OCI-LY1 (cell line): ENCODE data around the gene PRM2.
A peak's percentile ranks its signal among the peaks of the same experiment; 100 is the strongest.

Experiments
- H2AFZ ChIP-seq: fragments of 200-600 bp; sonication (generic), shearing (Covaris generic); 2 replicates; pipeline ENCODE4 v1.6.0; 2014; ENCODE audit warnings: antibody characterized with exemption, mild to moderate bottlenecking, low read length
- H3F3A ChIP-seq: fragments of 200-600 bp; sonication (generic), shearing (Covaris generic); 2 replicates; pipeline ENCODE4 v1.6.0; 2014; ENCODE audit warnings: mild to moderate bottlenecking, antibody characterized with exemption, low read length, moderate library complexity; ENCODE audit not compliant: insufficient read depth
- H3K27ac ChIP-seq: fragments of 200-600 bp; sonication (generic); 2 replicates; pipeline ENCODE4 v1.5.1; 2014; ENCODE audit warnings: low read length, mixed run types, mild to moderate bottlenecking, low read depth; ENCODE audit not compliant: poor library complexity, severe bottlenecking
- H3K27me3 ChIP-seq: fragments of 200-600 bp; sonication (generic); 2 replicates; pipeline ENCODE4 v1.6.0; 2014; ENCODE audit warnings: antibody characterized with exemption, mild to moderate bottlenecking, low read length, moderate library complexity; ENCODE audit not compliant: insufficient read depth
- H3K36me3 ChIP-seq: fragments of 200-600 bp; sonication (generic); 2 replicates; pipeline ENCODE4 v1.6.1; 2014; ENCODE audit warnings: mild to moderate bottlenecking, antibody characterized with exemption, low read length, moderate library complexity, mixed read lengths; ENCODE audit not compliant: insufficient read depth
- H3K4me1 ChIP-seq: fragments of 200-600 bp; sonication (generic); 2 replicates; pipeline ENCODE4 v1.5.1; 2014; ENCODE audit warnings: mild to moderate bottlenecking, low read length, moderate library complexity; ENCODE audit not compliant: insufficient read depth, severe bottlenecking
- H3K4me2 ChIP-seq: fragments of 200-600 bp; sonication (generic), shearing (Covaris generic); 2 replicates; pipeline ENCODE4 v1.6.1; 2014; ENCODE audit warnings: low read length
- H3K4me3 ChIP-seq: fragments of 200-600 bp; sonication (generic); 2 replicates; pipeline ENCODE4 v1.5.1; 2014; ENCODE audit warnings: low read length, low read depth, mild to moderate bottlenecking, mixed read lengths; ENCODE audit not compliant: poor library complexity, severe bottlenecking
- H3K79me2 ChIP-seq: fragments of 200-600 bp; shearing (Covaris generic); 2 replicates; pipeline ENCODE4 v1.6.1; 2016; ENCODE audit warnings: mixed run types, low read length, mixed read lengths; ENCODE audit not compliant: insufficient read depth
- H3K9ac ChIP-seq: fragments of 200-600 bp; sonication (generic), shearing (Covaris generic); 2 replicates; pipeline ENCODE4 v1.6.1; 2014; ENCODE audit warnings: mild to moderate bottlenecking, low read length, mixed read lengths
- H3K9me2 ChIP-seq: fragments of 200-600 bp; sonication (generic), shearing (Covaris generic); 2 replicates; pipeline ENCODE4 v1.6.1; 2014; ENCODE audit warnings: low read depth, mild to moderate bottlenecking, low read length, mixed read lengths
- H3K9me3 ChIP-seq: fragments of 200-600 bp; shearing (Covaris generic); 2 replicates; pipeline ENCODE4 v1.6.1; 2014; ENCODE audit warnings: low read length, mixed read lengths
- H4K20me1 ChIP-seq: fragments of 200-600 bp; sonication (generic), shearing (Covaris generic); 2 replicates; pipeline ENCODE4 v1.6.0; 2016; ENCODE audit warnings: mild to moderate bottlenecking, low read length; ENCODE audit not compliant: insufficient read depth
- CTCF ChIP-seq: fragments of 200-600 bp; sonication (generic), shearing (Covaris generic); IDR thresholded peaks from 2 replicates; pipeline ENCODE4 v1.5.1; 2017; ENCODE audit warnings: mild to moderate bottlenecking, antibody characterized with exemption, low read length, moderate library complexity, mixed read lengths
- EZH2 ChIP-seq: fragments of 200-600 bp; sonication (generic), shearing (Covaris generic); IDR thresholded peaks from 2 replicates; pipeline ENCODE4 v1.8.0; 2017; ENCODE audit warnings: borderline replicate concordance, mixed run types, mild to moderate bottlenecking, antibody characterized with exemption, low read length, moderate library complexity, mixed read lengths

The PRM2 gene

GRCh38 chr16:11229432-11229831 is 46.8 kb downstream of the PRM2 start:
- Histone ChIP-seq H3K9ac (no peak overlapping the region), H3K27ac (no peak overlapping the region), H4K20me1 (no peaks in the 10 kb centered on the region), H3K27me3 (no peaks in the 10 kb centered on the region; the same call in 1 of the 2 replicates), H3K4me3 (no peak overlapping the region), H3K4me2 (no peak overlapping the region), H3K9me3 (no peaks in the 10 kb centered on the region), H3K79me2 (no peaks in the 10 kb centered on the region), H3F3A (no peaks in the 10 kb centered on the region), H3K4me1 (peaks cover 29% of the 10 kb centered on the region), H3K9me2 (no peaks in the 10 kb centered on the region), H2AFZ (no peak overlapping the region), H3K36me3 (no peaks in the 10 kb centered on the region)
- TF ChIP-seq CTCF = no peak
- no peak for TF ChIP-seq EZH2

- no peaks in the 10 kb centered on the region for H3K36me3 ChIP-seq
- peaks cover 19% of the 10 kb centered on the region for H3K4me1 ChIP-seq
- no peaks in the 10 kb centered on the region for H3K9me3 ChIP-seq
- no peak overlapping the region for H3K9ac ChIP-seq
- H3K4me3 ChIP-seq = peak overlapping the region; percentile 29
- H3K27ac ChIP-seq = no peak overlapping the region
- no peaks in the 10 kb centered on the region for H3F3A ChIP-seq
- no peak for TF ChIP-seq EZH2
- no peak for TF ChIP-seq CTCF
- H3K27me3 ChIP-seq = no peaks in the 10 kb centered on the region; the same call in 1 of the 2 replicates
- no peak overlapping the region for H2AFZ ChIP-seq
- H3K79me2 ChIP-seq = no peaks in the 10 kb centered on the region
- no peaks in the 10 kb centered on the region for H4K20me1 ChIP-seq
- H3K9me2 ChIP-seq = no peaks in the 10 kb centered on the region
- H3K4me2 ChIP-seq = peak overlapping the region; percentile 50
These were observed 50.4 kb downstream of the PRM2 start for GRCh38 chr16:11225677-11226549.
